T-helper 1 cell treated with Interleukin-12 subunit alpha and Interleukin-12 subunit beta and Interleukin-4 antibody, amounts not matched to agents 30 μg/mL and 1 μg/mL, for 36 hours (primary cell): Measurements from ENCODE around the gene IFNL1.
"Not testable (repeated sequence)": the region's sequence is repeated elsewhere in the genome, so short reads cannot be mapped to it uniquely, and the experiment has no call there.

Source experiments
- H3K27ac Mint-ChIP-seq: one replicate; pipeline ENCODE4 v1.8.0; 2021; ENCODE audit warnings: mild to moderate bottlenecking, mixed read lengths
- H3K27me3 Mint-ChIP-seq: one replicate; pipeline ENCODE4 v1.8.0; 2021; ENCODE audit warnings: low read depth, mixed read lengths
- H3K36me3 Mint-ChIP-seq: one replicate; pipeline ENCODE4 v1.8.0; 2021; ENCODE audit warnings: low read depth, mixed read lengths
- H3K4me1 Mint-ChIP-seq: one replicate; pipeline ENCODE4 v1.8.0; 2021; ENCODE audit warnings: low read depth, mixed read lengths
- H3K4me3 Mint-ChIP-seq: one replicate; pipeline ENCODE4 v1.8.0; 2021; ENCODE audit warnings: mild to moderate bottlenecking, moderate library complexity, mixed read lengths
- H3K9me3 Mint-ChIP-seq: one replicate; pipeline ENCODE4 v1.8.0; 2021; ENCODE audit warnings: mixed read lengths

Gene IFNL1

GRCh38 chr19:39297931-39298634, 1.9 kb downstream of the IFNL1 start:
- H3K4me3 Mint-ChIP-seq, result peak overlapping the region; percentile 32
- no peaks in the 10 kb centered on the region for H3K36me3 Mint-ChIP-seq
- no peaks in the 10 kb centered on the region for H3K9me3 Mint-ChIP-seq
- H3K27ac Mint-ChIP-seq, result peak overlapping the region; percentile 53
- H3K27me3 Mint-ChIP-seq, result no peaks in the 10 kb centered on the region
- peaks cover 29% of the 10 kb centered on the region for H3K4me1 Mint-ChIP-seq

GRCh38 chr19:39299404-39299803, 3.2 kb downstream of the IFNL1 start:
- Mint-ChIP-seq H3K27me3 (peaks cover 3% of the 10 kb centered on the region), H3K4me1 (peaks cover 29% of the 10 kb centered on the region), H3K9me3 (no peaks in the 10 kb centered on the region), H3K36me3 (no peaks in the 10 kb centered on the region), H3K27ac (peak overlapping the region; percentile 56), H3K4me3 (no peak overlapping the region)

- Mint-ChIP-seq H3K4me1 (peaks cover 29% of the 10 kb centered on the region), H3K27me3 (peaks cover 4% of the 10 kb centered on the region), H3K4me3 (no peak overlapping the region), H3K36me3 (no peaks in the 10 kb centered on the region), H3K27ac (peak overlapping the region; percentile 15), H3K9me3 (no peaks in the 10 kb centered on the region)
Observed at GRCh38 chr19:39299832-39300231, 3.6 kb downstream of the IFNL1 start.

GRCh38 chr19:39301021-39301420, 4.8 kb downstream of the IFNL1 start:
- no peaks in the 10 kb centered on the region for H3K9me3 Mint-ChIP-seq
- no peak overlapping the region for H3K27ac Mint-ChIP-seq
- H3K4me1 Mint-ChIP-seq, result peaks cover 27% of the 10 kb centered on the region
- H3K27me3 Mint-ChIP-seq, result peaks cover 4% of the 10 kb centered on the region
- no peaks in the 10 kb centered on the region for H3K36me3 Mint-ChIP-seq
- no peak overlapping the region for H3K4me3 Mint-ChIP-seq

GRCh38 chr19:39301562-39301961, 5.4 kb downstream of the IFNL1 start:
- Mint-ChIP-seq H3K27ac (no peak overlapping the region), H3K4me3 (no peak overlapping the region), H3K27me3 (peaks cover 4% of the 10 kb centered on the region), H3K4me1 (peaks cover 25% of the 10 kb centered on the region), H3K36me3 (peaks cover 2% of the 10 kb centered on the region), H3K9me3 (no peaks in the 10 kb centered on the region)

- Mint-ChIP-seq H3K27me3 (peaks cover 4% of the 10 kb centered on the region), H3K9me3 (no peaks in the 10 kb centered on the region), H3K4me1 (peaks cover 10% of the 10 kb centered on the region), H3K4me3 (no peak overlapping the region), H3K36me3 (peaks cover 5% of the 10 kb centered on the region), H3K27ac (no peak overlapping the region)
Observed at GRCh38 chr19:39303373-39304184, 7.4 kb downstream of the IFNL1 start.

GRCh38 chr19:39304185-39304513, 7.9 kb downstream of the IFNL1 start:
- Mint-ChIP-seq H3K27ac (no peak overlapping the region), H3K36me3 (peaks cover 9% of the 10 kb centered on the region), H3K27me3 (peaks cover 4% of the 10 kb centered on the region), H3K4me1 (peaks cover 8% of the 10 kb centered on the region), H3K9me3 (no peaks in the 10 kb centered on the region), H3K4me3 (no peak overlapping the region)

GRCh38 chr19:39304701-39305571, 8.7 kb downstream of the IFNL1 start:
- peaks cover 5% of the 10 kb centered on the region for H3K4me1 Mint-ChIP-seq
- no peak overlapping the region for H3K4me3 Mint-ChIP-seq
- no peaks in the 10 kb centered on the region for H3K9me3 Mint-ChIP-seq
- peaks cover 4% of the 10 kb centered on the region for H3K27me3 Mint-ChIP-seq
- no peak overlapping the region for H3K27ac Mint-ChIP-seq
- peaks cover 11% of the 10 kb centered on the region for H3K36me3 Mint-ChIP-seq

GRCh38 chr19:39306075-39306474, 9.9 kb downstream of the IFNL1 start:
- Mint-ChIP-seq H3K27ac (no peak overlapping the region), H3K9me3 (no peaks in the 10 kb centered on the region), H3K27me3 (peaks cover 4% of the 10 kb centered on the region), H3K4me1 (peaks cover 11% of the 10 kb centered on the region), H3K4me3 (no peak overlapping the region), H3K36me3 (peaks cover 13% of the 10 kb centered on the region)

GRCh38 chr19:39307046-39307821, 11.0 kb downstream of the IFNL1 start:
- no peak overlapping the region for H3K27ac Mint-ChIP-seq

GRCh38 chr19:39307822-39308530, 11.8 kb downstream of the IFNL1 start:
- H3K27me3 Mint-ChIP-seq, result peaks cover 4% of the 10 kb centered on the region
- peaks cover 22% of the 10 kb centered on the region for H3K36me3 Mint-ChIP-seq
- no peaks in the 10 kb centered on the region for H3K9me3 Mint-ChIP-seq
- H3K27ac Mint-ChIP-seq, result no peak overlapping the region
- no peak overlapping the region for H3K4me3 Mint-ChIP-seq
- H3K4me1 Mint-ChIP-seq, result peaks cover 14% of the 10 kb centered on the region

More at GRCh38 chr19:39307046-39307821, 11.0 kb downstream of the IFNL1 start:
- Mint-ChIP-seq H3K4me1 (peaks cover 12% of the 10 kb centered on the region), H3K27me3 (peaks cover 4% of the 10 kb centered on the region), H3K4me3 (no peak overlapping the region), H3K36me3 (peaks cover 19% of the 10 kb centered on the region), H3K9me3 (no peaks in the 10 kb centered on the region)

- Mint-ChIP-seq H3K27ac (no peak overlapping the region), H3K36me3 (peaks cover 25% of the 10 kb centered on the region), H3K9me3 (no peaks in the 10 kb centered on the region), H3K4me3 (no peak overlapping the region), H3K4me1 (peaks cover 16% of the 10 kb centered on the region), H3K27me3 (peaks cover 4% of the 10 kb centered on the region)
Observed at GRCh38 chr19:39308531-39309304, 12.5 kb downstream of the IFNL1 start.

GRCh38 chr19:39309305-39309670, 13.1 kb downstream of the IFNL1 start:
- not testable (repeated sequence) for H3K4me3 Mint-ChIP-seq, H3K27me3 Mint-ChIP-seq, H3K9me3 Mint-ChIP-seq
- Mint-ChIP-seq H3K4me1 (peaks cover 16% of the 10 kb centered on the region), H3K27ac (peak overlapping the region; percentile 41), H3K36me3 (peaks cover 26% of the 10 kb centered on the region)
